ENCODE results near the gene ITGA4. TPM values are rescaled to one million over a fixed set of nuclear protein-coding genes. Genes with fewer than 3 reads are reported as not detected.

ITGA4 gene
- total and polyA plus RNA-seq, 2 of the 13 experiments (the other 11 are each of a cell fraction or from before 2014, with no cell fraction given) = not detected

DNA sequence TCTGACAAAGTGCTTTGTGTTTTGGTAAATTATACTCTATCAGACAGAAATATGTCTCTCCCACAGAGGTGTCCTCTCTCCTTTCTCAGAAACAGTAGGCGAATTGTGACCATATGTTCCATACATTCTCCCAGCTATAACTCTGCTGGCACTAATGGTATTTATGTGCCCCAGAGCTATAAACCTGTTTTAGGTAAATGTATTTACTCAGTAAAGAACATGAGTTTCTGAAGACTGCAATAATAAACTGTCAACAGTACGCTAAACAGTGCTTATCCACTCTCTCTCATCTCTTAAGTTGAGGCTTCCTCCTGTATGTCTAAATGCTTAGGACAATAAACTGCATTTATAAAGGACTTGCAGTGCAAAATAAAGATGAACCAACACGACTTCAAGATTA lies 58.5 kb downstream of the ITGA4 start:
- CTCF ChIA-PET (ENCODE audit: low intra/inter-chr PET ratio, low total read pairs) = no interaction called here
- Histone ChIP-seq H3K4me1 (ENCODE audit: insufficient read depth, low read length) (no peaks in the 10 kb centered on the region), H3K79me2 (ENCODE audit: insufficient read depth, low read length) (no peaks in the 10 kb centered on the region), H3K9ac (ENCODE audit: insufficient read depth, low read depth, low read length) (no peak overlapping the region), H3K27ac (ENCODE audit: extremely low read length, insufficient read depth, low read length) (no peak overlapping the region), H3K4me3 (replicated peaks in 1 of 3; ENCODE audit: insufficient read depth in 1 of 3, low read depth in 2 of 3, low read length in 3 of 3) (no peak overlapping the region), H3K9me3 (ENCODE audit: low read length) (no peaks in the 10 kb centered on the region), H4K20me1 (ENCODE audit: insufficient read depth, low read length) (no peaks in the 10 kb centered on the region), H3K27me3 (ENCODE audit: control insufficient read depth in 1 of 2, insufficient read depth in 2 of 2, low read length in 2 of 2) (no peaks in the 10 kb centered on the region), H3K4me2 (ENCODE audit: low read depth, low read length) (no peak overlapping the region), H3K36me3 (replicated peaks in 1 of 2; ENCODE audit: control insufficient read depth in 1 of 2, insufficient read depth in 2 of 2, low read length in 2 of 2) (no peaks in the 10 kb centered on the region), H2AFZ (ENCODE audit: low read length) (no peak overlapping the region)
- TF ChIP-seq MAFG (CRISPR knock-in tag; IDR thresholded peaks at IDR 0.05) (no peak), FOXM1 (CRISPR knock-in tag; IDR thresholded peaks at IDR 0.05) (no peak), KDM3A (CRISPR knock-in tag; IDR thresholded peaks at IDR 0.05; ENCODE audit: low read depth) (no peak), TP53 (CRISPR knock-in tag; conservative IDR thresholded peaks at IDR 0.05) (no peak), RBFOX2 (IDR thresholded peaks at IDR 0.05; ENCODE audit: low read depth, low read length) (no peak), ZNF333 (CRISPR knock-in tag; IDR thresholded peaks at IDR 0.05; ENCODE audit: borderline replicate concordance) (no peak), SP140L (CRISPR knock-in tag; IDR thresholded peaks at IDR 0.05; ENCODE audit: borderline replicate concordance) (no peak), KAT8 (CRISPR knock-in tag; IDR thresholded peaks at IDR 0.05) (no peak), ZBTB1 (CRISPR knock-in tag; IDR thresholded peaks at IDR 0.05; ENCODE audit: borderline replicate concordance) (no peak), MEF2D (CRISPR knock-in tag; IDR thresholded peaks at IDR 0.05) (no peak)
- TF ChIP-seq, protein P1, sequence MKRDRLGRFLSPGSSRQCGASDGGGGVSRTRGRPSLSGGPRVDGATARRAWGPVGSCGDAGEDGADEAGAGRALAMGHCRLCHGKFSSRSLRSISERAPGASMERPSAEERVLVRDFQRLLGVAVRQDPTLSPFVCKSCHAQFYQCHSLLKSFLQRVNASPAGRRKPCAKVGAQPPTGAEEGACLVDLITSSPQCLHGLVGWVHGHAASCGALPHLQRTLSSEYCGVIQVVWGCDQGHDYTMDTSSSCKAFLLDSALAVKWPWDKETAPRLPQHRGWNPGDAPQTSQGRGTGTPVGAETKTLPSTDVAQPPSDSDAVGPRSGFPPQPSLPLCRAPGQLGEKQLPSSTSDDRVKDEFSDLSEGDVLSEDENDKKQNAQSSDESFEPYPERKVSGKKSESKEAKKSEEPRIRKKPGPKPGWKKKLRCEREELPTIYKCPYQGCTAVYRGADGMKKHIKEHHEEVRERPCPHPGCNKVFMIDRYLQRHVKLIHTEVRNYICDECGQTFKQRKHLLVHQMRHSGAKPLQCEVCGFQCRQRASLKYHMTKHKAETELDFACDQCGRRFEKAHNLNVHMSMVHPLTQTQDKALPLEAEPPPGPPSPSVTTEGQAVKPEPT (CRISPR knock-in tag; IDR thresholded peaks at IDR 0.05; ENCODE audit: low read depth) = no peak
- TF ChIP-seq, protein P2, sequence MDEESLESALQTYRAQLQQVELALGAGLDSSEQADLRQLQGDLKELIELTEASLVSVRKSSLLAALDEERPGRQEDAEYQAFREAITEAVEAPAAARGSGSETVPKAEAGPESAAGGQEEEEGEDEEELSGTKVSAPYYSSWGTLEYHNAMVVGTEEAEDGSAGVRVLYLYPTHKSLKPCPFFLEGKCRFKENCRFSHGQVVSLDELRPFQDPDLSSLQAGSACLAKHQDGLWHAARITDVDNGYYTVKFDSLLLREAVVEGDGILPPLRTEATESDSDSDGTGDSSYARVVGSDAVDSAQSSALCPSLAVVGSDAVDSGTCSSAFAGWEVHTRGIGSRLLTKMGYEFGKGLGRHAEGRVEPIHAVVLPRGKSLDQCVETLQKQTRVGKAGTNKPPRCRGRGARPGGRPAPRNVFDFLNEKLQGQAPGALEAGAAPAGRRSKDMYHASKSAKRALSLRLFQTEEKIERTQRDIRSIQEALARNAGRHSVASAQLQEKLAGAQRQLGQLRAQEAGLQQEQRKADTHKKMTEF (CRISPR knock-in tag; IDR thresholded peaks at IDR 0.05) = no peak
- no peak for ATAC-seq
- in situ Hi-C loops (cut with HindIII; ENCODE audit: extremely low pct_ligation_motif_present, low pct_unique_long_range_greater_than_20kb) (no loop called here), intact Hi-C loops (cut with micrococcal nuclease; ENCODE audit: unreplicated experiment) (no loop called here)
- WGBS (ENCODE audit: low lambda C conversion rate) = under 1% methylated on average over 3 of the region's 3 CpGs
- no TSS peak for BruUV-seq (replicated peaks)
- no peak for DNase-seq (ENCODE audit: low spot score)
- POLR2A ChIA-PET = no interaction called here
- FAIRE-seq = no peak

Measured in HepG2 (cell line).